A549 (cell line): ENCODE results near the gene MYL4. TPM values are rescaled to one million over a fixed set of nuclear protein-coding genes. Genes with fewer than 3 reads are reported as not detected.

ENCODE experiments used
- ATAC-seq, 2 experiments: fragments of 200-7000 bp in 1 of 2; fragments of >200 bp in 1 of 2; cut with Nextera tagmentation in 1 of 2; cut with Tn5 transposase in 1 of 2; 3 replicates each; pipeline versions ENCODE4 v1.8.0 to v1.9.1; 2018 to 2020; ENCODE audit warnings: mild to moderate bottlenecking in 1 of 2, moderate library complexity in 1 of 2
- CTCF ChIA-PET: fragments of 300-600 bp; sonication (Branson Sonifier 250); formaldehyde crosslinking; extraction: SDS; loops from one replicate; lab custom pipeline; 2021; ENCODE audit warnings: antibody characterized with exemption, inconsistent platforms; lab: Yijun Ruan, JAX
- POLR2A ChIA-PET: fragments of 350-600 bp; formaldehyde crosslinking; extraction: SDS; loops from one replicate; lab custom pipeline; 2021; ENCODE audit warnings: antibody characterized with exemption, inconsistent platforms; lab: Yijun Ruan, JAX
- DNase-seq, 2 experiments: peaks; one replicate each; pipeline versions ENCODE4 v3.0.0 to v3.0.0-alpha.2; 2011 to 2016; ENCODE audit warnings: low read depth in 1 of 2, low spot score in 1 of 2
- FAIRE-seq: peaks from 2 replicates; lab custom pipeline; 2011; peaks lifted over from hg19 to GRCh38; lab: Jason Lieb, UNC
- H3K27ac ChIP-seq, 2 experiments: fragments of >200 bp; sonication (Bioruptor Twin); formaldehyde crosslinking; 3 replicates each; pipeline ENCODE4 v1.5.1; 2016 to 2017
- H3K4me1 ChIP-seq: fragments of >200 bp; sonication (Bioruptor Twin); formaldehyde crosslinking; 3 replicates; pipeline ENCODE4 v1.6.1; 2016
- H3K4me2 ChIP-seq: fragments of >200 bp; sonication (Bioruptor Twin); formaldehyde crosslinking; 3 replicates; pipeline ENCODE4 v1.6.1; 2016
- H3K4me3 ChIP-seq: fragments of >200 bp; sonication (Bioruptor Twin); formaldehyde crosslinking; 3 replicates; pipeline ENCODE4 v1.5.1; 2016
- H3K9me3 ChIP-seq: fragments of >200 bp; sonication (Bioruptor Twin); formaldehyde crosslinking; 3 replicates; pipeline ENCODE4 v1.6.1; 2016
- BHLHE40 ChIP-seq: IDR thresholded peaks from 2 replicates; pipeline ENCODE4 v1.6.1; 2012; ENCODE audit warnings: low read depth, low read length, inconsistent platforms
- CEBPB ChIP-seq, 2 experiments: fragments of >200 bp in 1 of 2; sonication (Bioruptor Twin) in 1 of 2; formaldehyde crosslinking in 1 of 2; IDR thresholded peaks; 2 replicates each; pipeline ENCODE4 v1.6.1; 2012 to 2016
- CHD4 ChIP-seq: fragments of 200-600 bp; sonication (generic); IDR thresholded peaks from 2 replicates; pipeline ENCODE4 v1.6.1; 2016; ENCODE audit warnings: antibody characterized with exemption, mild to moderate bottlenecking, borderline replicate concordance
- EHF ChIP-seq: fragments of 250-450 bp; sonication (Bioruptor Pico); IDR thresholded peaks from 2 replicates; pipeline ENCODE4 v1.5.0; 2020; ENCODE audit warnings: mild to moderate bottlenecking
- EHMT2 ChIP-seq: fragments of 200-600 bp; sonication (generic); IDR thresholded peaks from 2 replicates; pipeline ENCODE4 v1.6.1; 2016; ENCODE audit warnings: antibody characterized with exemption, low read depth, mild to moderate bottlenecking, moderate library complexity
- FOXS1 ChIP-seq: fragments of 250-450 bp; sonication (Bioruptor Pico); IDR thresholded peaks from 2 replicates; pipeline ENCODE4 v1.5.0; 2020; ENCODE audit warnings: mild to moderate bottlenecking, moderate library complexity
- HOXA7 ChIP-seq: fragments of 250-450 bp; sonication (Bioruptor Pico); IDR thresholded peaks from 2 replicates; pipeline ENCODE4 v1.5.0; 2020; ENCODE audit warnings: mild to moderate bottlenecking, moderate library complexity
- HOXB13 ChIP-seq: fragments of 250-450 bp; sonication (Bioruptor Pico); IDR thresholded peaks from 2 replicates; pipeline ENCODE4 v1.5.0; 2020; ENCODE audit warnings: low read depth, mild to moderate bottlenecking, moderate library complexity
- HOXB5 ChIP-seq: fragments of 250-450 bp; sonication (Bioruptor Pico); IDR thresholded peaks from 2 replicates; pipeline ENCODE4 v1.5.0; 2020; ENCODE audit warnings: mild to moderate bottlenecking, moderate library complexity
- JUN ChIP-seq, 2 experiments: fragments of >200 bp; sonication (Bioruptor Twin); formaldehyde crosslinking; IDR thresholded peaks; 2 replicates in 1 of 2; 3 replicates in 1 of 2; pipeline ENCODE4 v1.6.1; 2016 to 2017
- MAFK ChIP-seq: fragments of 450-650 bp; IDR thresholded peaks from 2 replicates; pipeline ENCODE4 v1.6.1; 2014; ENCODE audit not compliant: partially characterized antibody
- NR3C1 ChIP-seq: fragments of >200 bp; sonication (Bioruptor Twin); formaldehyde crosslinking; IDR thresholded peaks from 3 replicates; pipeline ENCODE4 v1.6.1; 2017
- RFX5 ChIP-seq: fragments of 450-650 bp; IDR thresholded peaks from 2 replicates; pipeline ENCODE4 v1.7.1; 2014; ENCODE audit warnings: antibody characterized with exemption, mild to moderate bottlenecking, moderate library complexity
- RNF2 ChIP-seq: fragments of 200-600 bp; sonication (generic); IDR thresholded peaks from 2 replicates; pipeline ENCODE4 v1.6.1; 2016; ENCODE audit warnings: low read depth, mild to moderate bottlenecking, antibody characterized with exemption, moderate library complexity, borderline replicate concordance
- TP53 ChIP-seq: fragments of 250-450 bp; sonication (Bioruptor Pico); IDR thresholded peaks from 2 replicates; pipeline ENCODE4 v1.5.0; 2021; ENCODE audit warnings: mild to moderate bottlenecking, moderate library complexity
- ZC3H11A ChIP-seq: fragments of 450-650 bp; IDR thresholded peaks from 2 replicates; pipeline ENCODE4 v1.6.1; 2014; ENCODE audit warnings: antibody characterized with exemption, mild to moderate bottlenecking
- ZFP36 ChIP-seq: fragments of 450-650 bp; IDR thresholded peaks from 2 replicates; pipeline ENCODE4 v1.6.1; 2014; ENCODE audit warnings: borderline replicate concordance; ENCODE audit not compliant: partially characterized antibody
- ZSCAN20 ChIP-seq: fragments of 250-450 bp; sonication (Bioruptor Pico); IDR thresholded peaks from 2 replicates; pipeline ENCODE4 v1.8.0; 2022; ENCODE audit warnings: mild to moderate bottlenecking, moderate library complexity
- WGBS: methylation state at CpG from one replicate; pipeline ENCODE4 v1.1.6; 2017; ENCODE audit errors: missing lambda C conversion rate; 5-methylcytosine and 5-hydroxymethylcytosine counted together
- polyA plus RNA-seq, 4 experiments: library from polyadenylated mRNA; depleted of rRNA in 3 of 4; stranded (reverse); fragments of >200 nt; fragmentation: RNase III in 1 of 4; extraction: RNeasy Plus Mini Kit Qiagen cat#74134 plus additional on column Dnase treatment in 1 of 4; gene quantifications; 2 replicates in 3 of 4; 3 replicates in 1 of 4; pipeline ENCODE4 v1.2.3, GENCODE V29; 2011 to 2017
- TF ChIP-seq, protein P1 (sequence below): fragments of 200-600 bp; sonication (generic); IDR thresholded peaks from 2 replicates; pipeline ENCODE4 v1.6.1; 2016; ENCODE audit warnings: antibody characterized with exemption, mild to moderate bottlenecking, moderate library complexity
- TF ChIP-seq, protein P2 (sequence below): IDR thresholded peaks from 2 replicates; pipeline ENCODE4 v1.6.1; 2012; ENCODE audit warnings: low read depth, borderline replicate concordance
- TF ChIP-seq, protein P3 (sequence below): IDR thresholded peaks from 2 replicates; pipeline ENCODE4 v1.6.1; 2012
- TF ChIP-seq, protein P4 (sequence below): fragments of >200 bp; sonication (Bioruptor Twin); formaldehyde crosslinking; IDR thresholded peaks from 3 replicates; pipeline ENCODE4 v1.6.1; 2016

Gene MYL4
- polyA plus RNA-seq, 2 of the 4 experiments (the other 2 are of a cell fraction): not detected

DNA sequence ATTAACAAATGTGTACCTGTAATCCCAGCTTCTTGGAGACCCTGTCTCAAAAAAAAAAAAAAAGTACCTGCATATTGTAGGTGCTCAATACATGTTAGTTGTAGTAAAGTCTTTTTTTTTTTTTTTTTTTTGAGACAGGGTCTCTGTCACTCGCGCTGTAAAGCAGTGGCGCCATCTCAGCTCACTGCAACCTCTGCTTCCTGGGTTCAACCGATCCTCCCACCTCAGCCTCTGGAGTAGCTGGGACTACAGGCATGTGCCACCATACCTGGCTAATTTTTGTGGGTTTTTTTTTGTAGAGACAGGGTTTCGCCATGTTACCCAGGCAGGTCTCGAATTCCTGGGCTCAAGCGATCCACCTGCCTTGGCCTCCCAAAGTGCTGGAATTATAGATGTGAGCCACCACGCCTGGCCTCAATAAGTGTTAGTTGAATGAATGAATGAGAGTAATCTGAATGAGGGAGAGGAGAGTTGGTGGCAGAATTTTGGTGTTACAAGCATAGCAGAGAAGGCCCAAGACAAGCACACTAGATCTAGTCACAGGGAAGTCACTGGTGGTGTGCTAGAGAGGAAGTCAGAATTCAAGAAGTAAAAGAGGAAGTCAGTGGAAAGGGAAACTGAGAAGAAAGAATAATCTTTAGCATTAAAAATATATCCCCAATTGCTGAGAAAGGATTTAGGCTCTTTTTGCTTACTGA, 9.4 kb upstream of the MYL4 start:
- no peak for ATAC-seq
- WGBS: 86% methylated on average over 8 of the region's 8 CpGs
- Histone ChIP-seq H3K4me2 (no peak overlapping the region), H3K9me3 (peaks cover 5% of the 10 kb centered on the region; the same call in 2 of the 3 replicates), H3K4me3 (no peak overlapping the region), H3K4me1 (no peaks in the 10 kb centered on the region), H3K27ac (no peak overlapping the region)
- POLR2A ChIA-PET: interaction anchor here (1.0 kb wide), 1 partner anchor 11 kb away, joined by 3 read pairs; the partner anchor contains the start of gene CDC27
- CTCF ChIA-PET: interaction anchor here (1.2 to 4.3 kb wide), 3 partner anchors 10 to 84 kb away, joined by 3 to 17 read pairs (median 4); partner anchors contain the start of gene CDC27
- no peak for FAIRE-seq
- no peak for TF ChIP-seq FOXS1 (CRISPR knock-in tag)
- TF ChIP-seq, protein P1, sequence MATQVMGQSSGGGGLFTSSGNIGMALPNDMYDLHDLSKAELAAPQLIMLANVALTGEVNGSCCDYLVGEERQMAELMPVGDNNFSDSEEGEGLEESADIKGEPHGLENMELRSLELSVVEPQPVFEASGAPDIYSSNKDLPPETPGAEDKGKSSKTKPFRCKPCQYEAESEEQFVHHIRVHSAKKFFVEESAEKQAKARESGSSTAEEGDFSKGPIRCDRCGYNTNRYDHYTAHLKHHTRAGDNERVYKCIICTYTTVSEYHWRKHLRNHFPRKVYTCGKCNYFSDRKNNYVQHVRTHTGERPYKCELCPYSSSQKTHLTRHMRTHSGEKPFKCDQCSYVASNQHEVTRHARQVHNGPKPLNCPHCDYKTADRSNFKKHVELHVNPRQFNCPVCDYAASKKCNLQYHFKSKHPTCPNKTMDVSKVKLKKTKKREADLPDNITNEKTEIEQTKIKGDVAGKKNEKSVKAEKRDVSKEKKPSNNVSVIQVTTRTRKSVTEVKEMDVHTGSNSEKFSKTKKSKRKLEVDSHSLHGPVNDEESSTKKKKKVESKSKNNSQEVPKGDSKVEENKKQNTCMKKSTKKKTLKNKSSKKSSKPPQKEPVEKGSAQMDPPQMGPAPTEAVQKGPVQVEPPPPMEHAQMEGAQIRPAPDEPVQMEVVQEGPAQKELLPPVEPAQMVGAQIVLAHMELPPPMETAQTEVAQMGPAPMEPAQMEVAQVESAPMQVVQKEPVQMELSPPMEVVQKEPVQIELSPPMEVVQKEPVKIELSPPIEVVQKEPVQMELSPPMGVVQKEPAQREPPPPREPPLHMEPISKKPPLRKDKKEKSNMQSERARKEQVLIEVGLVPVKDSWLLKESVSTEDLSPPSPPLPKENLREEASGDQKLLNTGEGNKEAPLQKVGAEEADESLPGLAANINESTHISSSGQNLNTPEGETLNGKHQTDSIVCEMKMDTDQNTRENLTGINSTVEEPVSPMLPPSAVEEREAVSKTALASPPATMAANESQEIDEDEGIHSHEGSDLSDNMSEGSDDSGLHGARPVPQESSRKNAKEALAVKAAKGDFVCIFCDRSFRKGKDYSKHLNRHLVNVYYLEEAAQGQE: no peak
- no peak for TF ChIP-seq EHMT2
- TF ChIP-seq JUN (IDR thresholded peaks at IDR 0.05): no peak
- TF ChIP-seq HOXA7: no peak
- TF ChIP-seq EHF (CRISPR knock-in tag): no peak
- TF ChIP-seq HOXB5: no peak
- TF ChIP-seq CEBPB (IDR thresholded peaks at IDR 0.05): no peak
- no peak for TF ChIP-seq ZC3H11A
- no peak for TF ChIP-seq HOXB13 (CRISPR knock-in tag)
- TF ChIP-seq, protein P2, sequence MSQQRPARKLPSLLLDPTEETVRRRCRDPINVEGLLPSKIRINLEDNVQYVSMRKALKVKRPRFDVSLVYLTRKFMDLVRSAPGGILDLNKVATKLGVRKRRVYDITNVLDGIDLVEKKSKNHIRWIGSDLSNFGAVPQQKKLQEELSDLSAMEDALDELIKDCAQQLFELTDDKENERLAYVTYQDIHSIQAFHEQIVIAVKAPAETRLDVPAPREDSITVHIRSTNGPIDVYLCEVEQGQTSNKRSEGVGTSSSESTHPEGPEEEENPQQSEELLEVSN: no peak
- no peak for TF ChIP-seq ZSCAN20
- no peak for DNase-seq

DNA sequence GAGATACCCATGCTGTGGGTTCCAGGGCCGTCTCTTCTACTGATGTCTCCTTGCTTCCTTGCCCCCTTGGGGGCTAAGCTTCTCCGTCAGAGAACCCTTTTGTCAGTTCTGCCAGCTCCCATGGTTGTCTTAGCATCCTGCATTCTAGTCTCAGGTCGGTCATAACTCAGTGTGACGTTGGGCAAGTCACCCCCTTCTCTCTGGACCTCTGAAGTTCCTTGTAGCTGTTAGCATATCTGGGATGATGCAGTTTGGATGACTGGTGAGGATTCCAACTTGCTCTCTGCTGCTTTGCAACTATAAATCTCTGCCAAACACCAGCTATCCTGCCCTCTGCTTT, 8.9 kb upstream of the MYL4 start:
- POLR2A ChIA-PET: interaction anchor here (1.0 kb wide), 1 partner anchor 11 kb away, joined by 3 read pairs; the partner anchor contains the start of gene CDC27
- Histone ChIP-seq H3K27ac (no peak overlapping the region), H3K4me2 (no peak overlapping the region), H3K9me3 (peaks cover 5% of the 10 kb centered on the region; the same call in 2 of the 3 replicates), H3K4me3 (no peak overlapping the region), H3K4me1 (no peaks in the 10 kb centered on the region)
- 39% methylated on average over 4 of the region's 4 CpGs for WGBS
- FAIRE-seq (no peak), ATAC-seq (no peak), DNase-seq (no peak)
- CTCF ChIA-PET: interaction anchor here (1.2 to 4.3 kb wide), 3 partner anchors 10 to 83 kb away, joined by 3 to 17 read pairs (median 4); partner anchors contain the start of gene CDC27
- no peak for TF ChIP-seq JUN (IDR thresholded peaks at IDR 0.05)
- TF ChIP-seq EHMT2: no peak
- no peak for TF ChIP-seq RNF2
- no peak for TF ChIP-seq ZFP36
- no peak for TF ChIP-seq TP53
- TF ChIP-seq RFX5: no peak
- TF ChIP-seq, protein P3, sequence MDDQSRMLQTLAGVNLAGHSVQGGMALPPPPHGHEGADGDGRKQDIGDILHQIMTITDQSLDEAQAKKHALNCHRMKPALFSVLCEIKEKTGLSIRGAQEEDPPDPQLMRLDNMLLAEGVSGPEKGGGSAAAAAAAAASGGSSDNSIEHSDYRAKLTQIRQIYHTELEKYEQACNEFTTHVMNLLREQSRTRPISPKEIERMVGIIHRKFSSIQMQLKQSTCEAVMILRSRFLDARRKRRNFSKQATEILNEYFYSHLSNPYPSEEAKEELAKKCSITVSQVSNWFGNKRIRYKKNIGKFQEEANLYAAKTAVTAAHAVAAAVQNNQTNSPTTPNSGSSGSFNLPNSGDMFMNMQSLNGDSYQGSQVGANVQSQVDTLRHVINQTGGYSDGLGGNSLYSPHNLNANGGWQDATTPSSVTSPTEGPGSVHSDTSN: no peak
- TF ChIP-seq BHLHE40: no peak
- TF ChIP-seq MAFK: no peak
- no peak for TF ChIP-seq CHD4
- TF ChIP-seq NR3C1: no peak
- TF ChIP-seq, protein P4, sequence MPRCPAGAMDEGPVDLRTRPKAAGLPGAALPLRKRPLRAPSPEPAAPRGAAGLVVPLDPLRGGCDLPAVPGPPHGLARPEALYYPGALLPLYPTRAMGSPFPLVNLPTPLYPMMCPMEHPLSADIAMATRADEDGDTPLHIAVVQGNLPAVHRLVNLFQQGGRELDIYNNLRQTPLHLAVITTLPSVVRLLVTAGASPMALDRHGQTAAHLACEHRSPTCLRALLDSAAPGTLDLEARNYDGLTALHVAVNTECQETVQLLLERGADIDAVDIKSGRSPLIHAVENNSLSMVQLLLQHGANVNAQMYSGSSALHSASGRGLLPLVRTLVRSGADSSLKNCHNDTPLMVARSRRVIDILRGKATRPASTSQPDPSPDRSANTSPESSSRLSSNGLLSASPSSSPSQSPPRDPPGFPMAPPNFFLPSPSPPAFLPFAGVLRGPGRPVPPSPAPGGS: no peak
